22Rv1 (cell line): Measurements from ENCODE around the gene NTNG1.

Source experiments
- CTCF ChIP-seq: fragments of 450-650 bp; IDR thresholded peaks from 2 replicates; pipeline ENCODE4 v1.5.1; 2017; ENCODE audit warnings: mild to moderate bottlenecking
- ZFX ChIP-seq: fragments of 450-650 bp; IDR thresholded peaks from 2 replicates; pipeline ENCODE4 v1.6.1; 2017; ENCODE audit warnings: antibody characterized with exemption, borderline replicate concordance

GRCh38 chr1:107140703-107141490 lies at the start of gene NTNG1:
- TF ChIP-seq CTCF = no peak
- no peak for TF ChIP-seq ZFX
